PC-3 (cell line): ENCODE results near the gene TPST1. TPM values are rescaled to one million over a fixed set of nuclear protein-coding genes. Genes with fewer than 3 reads are reported as not detected.

Experiments
- ATAC-seq: fragments of 200-7000 bp; cut with Tn5 transposase; 2 replicates; pipeline ENCODE4 v1.9.1; 2020; ENCODE audit warnings: mild to moderate bottlenecking, moderate library complexity
- BruUV-seq: library from RNA; stranded (reverse); fragments of 400-500 nt; replicated peaks from 2 replicates; lab custom pipeline; 2021; lab: Mats Ljungman, UMichigan
- CTCF ChIA-PET: fragments of 300-600 bp; sonication (Branson Sonifier 250); formaldehyde crosslinking; loops from one replicate; lab custom pipeline; 2022; ENCODE audit warnings: antibody characterized with exemption; lab: Charles Lee
- POLR2A ChIA-PET: fragments of 300-600 bp; sonication (Branson Sonifier 250); formaldehyde crosslinking; loops from one replicate; lab custom pipeline; 2022; ENCODE audit warnings: antibody characterized with exemption; ENCODE audit not compliant: unreplicated experiment; lab: Charles Lee
- DNase-seq: peaks from one replicate; pipeline ENCODE4 v3.0.0-alpha.2; 2015
- H2AFZ ChIP-seq: fragments of 300-600 bp; sonication (generic); 2 replicates; pipeline ENCODE4 v1.6.0; 2016; ENCODE audit warnings: antibody characterized with exemption, low read length
- H3F3A ChIP-seq: fragments of 300-600 bp; sonication (generic); one replicate; pipeline ENCODE4 v1.6.0; 2017; ENCODE audit warnings: antibody characterized with exemption, low read length, control low read depth, mild to moderate bottlenecking; ENCODE audit not compliant: unreplicated experiment
- H3K27ac ChIP-seq: fragments of 300-600 bp; sonication (generic); 2 replicates; pipeline ENCODE4 v1.5.1; 2016; ENCODE audit warnings: mild to moderate bottlenecking, low read length
- H3K27me3 ChIP-seq: fragments of 300-600 bp; sonication (generic); 2 replicates; pipeline ENCODE4 v1.6.1; 2016; ENCODE audit warnings: low read length, mixed read lengths
- H3K36me3 ChIP-seq: fragments of 300-600 bp; sonication (generic); 2 replicates; pipeline ENCODE4 v1.6.1; 2016; ENCODE audit warnings: low read depth, mixed run types, low read length, mixed read lengths
- H3K4me1 ChIP-seq: fragments of 300-600 bp; sonication (generic); 2 replicates; pipeline ENCODE4 v1.5.1; 2016; ENCODE audit warnings: low read length; ENCODE audit not compliant: insufficient read depth
- H3K4me2 ChIP-seq: fragments of 300-600 bp; sonication (generic); 2 replicates; pipeline ENCODE4 v1.6.0; 2016; ENCODE audit warnings: low read length
- H3K4me3 ChIP-seq: fragments of 300-600 bp; sonication (generic); 2 replicates; pipeline ENCODE4 v1.5.1; 2016; ENCODE audit warnings: mild to moderate bottlenecking, low read length, mixed read lengths
- H3K79me2 ChIP-seq: fragments of 300-600 bp; sonication (generic); 2 replicates; pipeline ENCODE4 v1.6.1; 2017; ENCODE audit warnings: low read length, mixed read lengths
- H3K9ac ChIP-seq: fragments of 300-600 bp; sonication (generic); 2 replicates; pipeline ENCODE4 v1.6.0; 2016; ENCODE audit warnings: mild to moderate bottlenecking, low read length
- H3K9me2 ChIP-seq: fragments of 300-600 bp; sonication (generic); replicated peaks from 2 replicates; pipeline ENCODE4 v1.6.1; 2016; ENCODE audit warnings: mixed run types, low read length, mixed read lengths
- H3K9me3 ChIP-seq: fragments of 300-600 bp; sonication (generic); 2 replicates; pipeline ENCODE4 v1.6.1; 2016; ENCODE audit warnings: low read length, mixed read lengths
- H4K20me1 ChIP-seq: fragments of 300-600 bp; sonication (generic); 2 replicates; pipeline ENCODE4 v1.6.1; 2016; ENCODE audit warnings: low read length, mixed read lengths
- EZH2 ChIP-seq: fragments of 300-600 bp; sonication (generic); IDR thresholded peaks from one replicate; pipeline ENCODE4 v1.6.1; 2017; ENCODE audit warnings: antibody characterized with exemption, mild to moderate bottlenecking, low read length; ENCODE audit not compliant: unreplicated experiment
- EZH2phosphoT487 ChIP-seq: fragments of 300-600 bp; sonication (generic); IDR thresholded peaks from 2 replicates; pipeline ENCODE4 v1.6.1; 2018; ENCODE audit warnings: mild to moderate bottlenecking, antibody characterized with exemption, low read length, borderline replicate concordance
- intact Hi-C: fragments of 100-400 bp; cut with micrococcal nuclease; formaldehyde crosslinking; loops from 2 replicates; pipeline ENCODE4 v1.9.0; 2023
- total RNA-seq: library from RNA; depleted of rRNA; stranded (reverse); fragments of >200 nt; gene quantifications from 2 replicates; pipeline ENCODE4 v1.2.3, GENCODE V29; 2014
- TF ChIP-seq, protein P1 (sequence below): fragments of 300-600 bp; sonication (generic); conservative IDR thresholded peaks from 2 replicates; pipeline ENCODE4 v1.5.1; 2017; ENCODE audit warnings: antibody characterized with exemption, low read depth, mild to moderate bottlenecking, low read length

Gene TPST1
- total RNA-seq, 1 experiment from 2014 or later: 14.4 TPM

DNA sequence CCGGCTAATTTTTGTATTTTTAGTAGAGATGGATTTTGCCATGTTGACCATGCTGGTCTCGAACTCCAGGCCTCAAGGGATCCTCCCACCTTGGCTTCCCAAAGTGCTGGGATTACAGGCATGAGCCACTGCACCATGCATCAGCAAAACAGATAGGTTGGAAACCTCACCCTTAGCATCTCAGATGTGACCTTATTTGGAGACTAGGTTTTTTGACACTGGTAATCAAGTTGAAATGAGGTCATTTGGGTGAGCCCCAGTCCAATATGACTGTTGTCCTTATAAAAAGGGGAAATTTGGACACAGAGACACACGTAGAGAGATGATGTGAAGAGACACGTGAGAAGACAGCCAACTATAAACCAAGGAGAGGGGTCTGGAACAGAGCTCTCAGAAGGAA lies 42.5 kb upstream of the TPST1 start:
- H3K79me2 ChIP-seq: no peaks in the 10 kb centered on the region
- no peaks in the 10 kb centered on the region for H3K27me3 ChIP-seq
- no peak overlapping the region for H3K9ac ChIP-seq
- DNase-seq (no peak), ATAC-seq (no peak)
- POLR2A ChIA-PET: no interaction called here
- H3K4me2 ChIP-seq: no peak overlapping the region
- no peak overlapping the region for H2AFZ ChIP-seq
- no peaks in the 10 kb centered on the region for H3F3A ChIP-seq
- CTCF ChIA-PET: no interaction called here
- BruUV-seq: no TSS peak
- peaks cover 7% of the 10 kb centered on the region for H3K36me3 ChIP-seq
- intact Hi-C loops: no loop called here
- H3K4me3 ChIP-seq: no peak overlapping the region
- no peaks in the 10 kb centered on the region for H3K9me2 ChIP-seq
- no peaks in the 10 kb centered on the region for H3K9me3 ChIP-seq
- no peak overlapping the region for H3K27ac ChIP-seq
- H4K20me1 ChIP-seq: no peaks in the 10 kb centered on the region
- peaks cover 2% of the 10 kb centered on the region; the same call in 1 of the 2 replicates for H3K4me1 ChIP-seq
- TF ChIP-seq, protein P1, sequence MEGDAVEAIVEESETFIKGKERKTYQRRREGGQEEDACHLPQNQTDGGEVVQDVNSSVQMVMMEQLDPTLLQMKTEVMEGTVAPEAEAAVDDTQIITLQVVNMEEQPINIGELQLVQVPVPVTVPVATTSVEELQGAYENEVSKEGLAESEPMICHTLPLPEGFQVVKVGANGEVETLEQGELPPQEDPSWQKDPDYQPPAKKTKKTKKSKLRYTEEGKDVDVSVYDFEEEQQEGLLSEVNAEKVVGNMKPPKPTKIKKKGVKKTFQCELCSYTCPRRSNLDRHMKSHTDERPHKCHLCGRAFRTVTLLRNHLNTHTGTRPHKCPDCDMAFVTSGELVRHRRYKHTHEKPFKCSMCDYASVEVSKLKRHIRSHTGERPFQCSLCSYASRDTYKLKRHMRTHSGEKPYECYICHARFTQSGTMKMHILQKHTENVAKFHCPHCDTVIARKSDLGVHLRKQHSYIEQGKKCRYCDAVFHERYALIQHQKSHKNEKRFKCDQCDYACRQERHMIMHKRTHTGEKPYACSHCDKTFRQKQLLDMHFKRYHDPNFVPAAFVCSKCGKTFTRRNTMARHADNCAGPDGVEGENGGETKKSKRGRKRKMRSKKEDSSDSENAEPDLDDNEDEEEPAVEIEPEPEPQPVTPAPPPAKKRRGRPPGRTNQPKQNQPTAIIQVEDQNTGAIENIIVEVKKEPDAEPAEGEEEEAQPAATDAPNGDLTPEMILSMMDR: no peak
- TF ChIP-seq EZH2phosphoT487 (no peak), EZH2 (no peak)

GRCh38 chr7:66163186-66163610 lies 41.9 kb upstream of the TPST1 start:
- no peak for ATAC-seq
- intact Hi-C loops: no loop called here
- no peak overlapping the region for H3K4me3 ChIP-seq
- H3K9ac ChIP-seq: no peak overlapping the region
- no TSS peak for BruUV-seq
- H3K4me1 ChIP-seq: peaks cover 8% of the 10 kb centered on the region; the same call in 1 of the 2 replicates
- no peaks in the 10 kb centered on the region for H3K9me3 ChIP-seq
- no peaks in the 10 kb centered on the region for H3F3A ChIP-seq
- H3K27ac ChIP-seq: no peak overlapping the region
- H4K20me1 ChIP-seq: no peaks in the 10 kb centered on the region
- CTCF ChIA-PET: no interaction called here
- H3K27me3 ChIP-seq: no peaks in the 10 kb centered on the region
- H3K36me3 ChIP-seq: peaks cover 4% of the 10 kb centered on the region; the same call in 1 of the 2 replicates
- no peaks in the 10 kb centered on the region for H3K79me2 ChIP-seq
- no peak overlapping the region for H2AFZ ChIP-seq
- no peak for TF ChIP-seq EZH2
- TF ChIP-seq, protein P1: no peak
- no peak for TF ChIP-seq EZH2phosphoT487
- DNase-seq: no peak
- H3K4me2 ChIP-seq: no peak overlapping the region
- H3K9me2 ChIP-seq: no peaks in the 10 kb centered on the region
- POLR2A ChIA-PET: no interaction called here

- Histone ChIP-seq H3K9me3 (no peaks in the 10 kb centered on the region), H3F3A (no peaks in the 10 kb centered on the region), H2AFZ (no peak overlapping the region), H3K4me3 (no peak overlapping the region), H3K36me3 (no peaks in the 10 kb centered on the region), H3K79me2 (no peaks in the 10 kb centered on the region), H3K4me1 (peaks cover 9% of the 10 kb centered on the region; the same call in 1 of the 2 replicates), H3K9ac (no peak overlapping the region), H3K4me2 (no peak overlapping the region), H4K20me1 (no peaks in the 10 kb centered on the region), H3K27ac (no peak overlapping the region), H3K27me3 (no peaks in the 10 kb centered on the region), H3K9me2 (no peaks in the 10 kb centered on the region)
- DNase-seq (no peak), ATAC-seq (no peak)
- POLR2A ChIA-PET: no interaction called here
- TF ChIP-seq, protein P1: no peak
- TF ChIP-seq EZH2: no peak
- no peak for TF ChIP-seq EZH2phosphoT487
- BruUV-seq: no TSS peak
- CTCF ChIA-PET: no interaction called here
- intact Hi-C loops: no loop called here
These were observed 40.8 kb upstream of the TPST1 start for GRCh38 chr7:66164356-66164755.
